A673 (cell line): ENCODE data around the gene PHLPP2.

ENCODE experiments used
- CTCF ChIP-seq: fragments of 300-800, 200-600 bp; sonication (generic); conservative IDR thresholded peaks from 2 replicates; pipeline ENCODE4 v1.5.1; 2017; ENCODE audit warnings: low read depth, mild to moderate bottlenecking, antibody characterized with exemption, low read length, moderate library complexity, mixed read lengths
- EZH2 ChIP-seq: fragments of 200-600 bp; sonication (generic); IDR thresholded peaks from 2 replicates; pipeline ENCODE4 v1.6.1; 2017; ENCODE audit warnings: borderline replicate concordance, low read depth, mild to moderate bottlenecking, mixed read lengths, antibody characterized with exemption, low read length; ENCODE audit not compliant: poor library complexity, severe bottlenecking

DNA sequence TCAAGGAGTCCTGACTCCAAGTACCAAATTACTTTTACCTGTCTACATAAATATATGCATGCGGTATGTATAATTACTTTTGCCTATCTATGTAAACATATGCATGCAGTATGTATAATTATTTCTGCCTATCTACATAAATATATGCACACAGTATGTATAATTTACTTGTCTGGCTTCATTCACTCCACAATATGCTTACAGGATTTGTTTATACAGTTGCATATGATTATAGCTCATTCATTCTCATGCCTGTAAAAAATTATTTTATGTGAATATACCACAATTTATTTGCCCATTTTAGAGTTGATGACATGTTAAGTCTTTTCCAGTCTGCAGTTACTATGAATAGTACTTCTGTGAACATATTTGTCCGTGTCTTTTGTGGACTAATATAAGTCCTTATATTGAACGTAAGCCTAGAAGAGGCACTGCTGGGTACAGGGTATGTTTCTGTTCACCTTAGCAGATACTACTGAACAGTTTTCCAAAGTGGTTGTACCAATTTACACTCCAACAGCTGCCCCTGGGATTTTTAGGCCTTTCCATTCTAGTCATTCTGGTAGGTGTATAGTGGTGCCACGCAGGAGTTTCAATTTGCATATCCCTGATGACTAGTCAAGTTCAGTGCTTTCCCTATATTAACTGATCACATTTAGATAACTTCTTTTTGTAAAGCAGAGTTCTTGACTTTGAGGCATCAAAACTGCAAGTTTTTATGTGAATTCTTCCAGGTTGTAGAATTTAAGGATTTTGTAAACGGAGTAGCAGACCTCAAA is 51.5 kb downstream of the PHLPP2 start:
- TF ChIP-seq CTCF, result no peak
- no peak for TF ChIP-seq EZH2
